H9 (cell line): Measurements from ENCODE around the gene GHITM. TPM values are rescaled to one million over a fixed set of nuclear protein-coding genes. Genes with fewer than 3 reads are reported as not detected.
"Not testable (repeated sequence)": the region's sequence is repeated elsewhere in the genome, so short reads cannot be mapped to it uniquely, and the experiment has no call there.

Source experiments
- DNase-seq: peaks from one replicate; pipeline ENCODE4 v3.0.0-alpha.2; 2017
- H2AFZ ChIP-seq: one replicate; pipeline ENCODE4 v1.6.1; 2013; ENCODE audit warnings: mild to moderate bottlenecking, low read length, control low read depth, moderate library complexity
- H2AK5ac ChIP-seq: 2 replicates; pipeline ENCODE4 v1.6.1; 2013; ENCODE audit warnings: low read length, control low read depth, mixed read lengths; ENCODE audit not compliant: insufficient read length
- H2BK120ac ChIP-seq: one replicate; pipeline ENCODE4 v1.6.1; 2013; ENCODE audit warnings: low read depth, mild to moderate bottlenecking, low read length, control low read depth, inconsistent platforms; ENCODE audit not compliant: poor library complexity, severe bottlenecking
- H2BK12ac ChIP-seq: 2 replicates; pipeline ENCODE4 v1.6.1; 2013; ENCODE audit warnings: low read length, control low read depth, mixed read lengths, low read depth; ENCODE audit not compliant: insufficient read length
- H2BK15ac ChIP-seq: 2 replicates; pipeline ENCODE4 v1.6.1; 2013; ENCODE audit warnings: low read depth, low read length, control low read depth
- H2BK20ac ChIP-seq: one replicate; pipeline ENCODE4 v1.6.1; 2013; ENCODE audit warnings: low read depth, mild to moderate bottlenecking, low read length, control low read depth, inconsistent platforms; ENCODE audit not compliant: poor library complexity, severe bottlenecking
- H2BK5ac ChIP-seq: 2 replicates; pipeline ENCODE4 v1.6.1; 2013; ENCODE audit warnings: low read length, control low read depth, mixed read lengths; ENCODE audit not compliant: insufficient read length
- H3K14ac ChIP-seq: 2 replicates; pipeline ENCODE4 v1.6.1; 2013; ENCODE audit warnings: low read length, control low read depth; ENCODE audit not compliant: insufficient read depth
- H3K18ac ChIP-seq: 2 replicates; pipeline ENCODE4 v1.6.1; 2013; ENCODE audit warnings: low read depth, mild to moderate bottlenecking, mixed read lengths, low read length, control low read depth; ENCODE audit not compliant: insufficient read length
- H3K23ac ChIP-seq: 2 replicates; pipeline ENCODE4 v1.6.1; 2013; ENCODE audit warnings: low read length, control low read depth, mixed read lengths, low read depth; ENCODE audit not compliant: insufficient read length
- H3K23me2 ChIP-seq: 2 replicates; pipeline ENCODE4 v1.6.1; 2013; ENCODE audit warnings: low read depth, mild to moderate bottlenecking, mixed read lengths, low read length, control low read depth; ENCODE audit not compliant: insufficient read length, poor library complexity, severe bottlenecking
- H3K27ac ChIP-seq: 2 replicates; pipeline ENCODE4 v1.5.1; 2013; ENCODE audit warnings: low read length, control low read depth, mixed read lengths, low read depth; ENCODE audit not compliant: insufficient read length
- H3K27me3 ChIP-seq: 2 replicates; pipeline ENCODE4 v1.6.1; 2013; ENCODE audit warnings: low read length, control low read depth, inconsistent platforms; ENCODE audit not compliant: insufficient read depth
- H3K4ac ChIP-seq: 2 replicates; pipeline ENCODE4 v1.6.1; 2013; ENCODE audit warnings: low read depth, mild to moderate bottlenecking, control low read depth, inconsistent platforms, low read length, moderate library complexity
- H3K4me1 ChIP-seq: 2 replicates; pipeline ENCODE4 v1.6.1; 2013; ENCODE audit warnings: low read length, control low read depth, inconsistent platforms; ENCODE audit not compliant: insufficient read depth
- H3K4me2 ChIP-seq: 2 replicates; pipeline ENCODE4 v1.6.1; 2013; ENCODE audit warnings: low read length, control low read depth, mixed read lengths; ENCODE audit not compliant: insufficient read length, insufficient read depth
- H3K56ac ChIP-seq: 2 replicates; pipeline ENCODE4 v1.6.1; 2013; ENCODE audit warnings: low read depth, mild to moderate bottlenecking, mixed read lengths, low read length, control low read depth; ENCODE audit not compliant: insufficient read length
- H3K79me1 ChIP-seq: 2 replicates; pipeline ENCODE4 v1.6.1; 2013; ENCODE audit warnings: low read depth, mild to moderate bottlenecking, moderate library complexity, low read length, control low read depth, inconsistent platforms; ENCODE audit not compliant: insufficient read depth, poor library complexity, severe bottlenecking
- H3K79me2 ChIP-seq: 2 replicates; pipeline ENCODE4 v1.6.1; 2013; ENCODE audit warnings: low read length, control low read depth, inconsistent platforms; ENCODE audit not compliant: insufficient read depth
- H3K9ac ChIP-seq: 2 replicates; pipeline ENCODE4 v1.6.1; 2013; ENCODE audit warnings: low read length, control low read depth, mixed read lengths; ENCODE audit not compliant: insufficient read length; ENCODE audit errors: extremely low read depth
- H3K9me3 ChIP-seq: one replicate; pipeline ENCODE4 v1.6.1; 2013; ENCODE audit warnings: low read depth, low read length, inconsistent platforms; ENCODE audit not compliant: control insufficient read depth
- H3T11ph ChIP-seq: one replicate; pipeline ENCODE4 v1.6.1; 2013; ENCODE audit warnings: mild to moderate bottlenecking, low read length, control low read depth, inconsistent platforms
- H4K20me1 ChIP-seq: one replicate; pipeline ENCODE4 v1.6.1; 2013; ENCODE audit not compliant: control insufficient read depth, insufficient read length, insufficient read depth
- H4K5ac ChIP-seq: 2 replicates; pipeline ENCODE4 v1.6.1; 2013; ENCODE audit warnings: low read depth, mild to moderate bottlenecking, mixed read lengths, low read length, control low read depth; ENCODE audit not compliant: insufficient read length
- H4K8ac ChIP-seq: replicated peaks from 2 replicates; pipeline ENCODE4 v1.6.1; 2013; ENCODE audit warnings: low read length, control low read depth, mixed read lengths, low read depth; ENCODE audit not compliant: insufficient read length
- H4K91ac ChIP-seq: 2 replicates; pipeline ENCODE4 v1.6.1; 2013; ENCODE audit warnings: low read depth, mild to moderate bottlenecking, moderate library complexity, mixed read lengths, low read length, control low read depth; ENCODE audit not compliant: insufficient read length
- H3K27ac Mint-ChIP-seq, 3 experiments: 2 replicates in 2 of 3; 3 replicates in 1 of 3; pipeline ENCODE4 v1.8.0; 2020 to 2021; ENCODE audit warnings: mixed read lengths in 3 of 3, mild to moderate bottlenecking in 1 of 3, moderate library complexity in 1 of 3
- H3K27me3 Mint-ChIP-seq: 2 replicates; pipeline ENCODE4 v1.8.0; 2021; ENCODE audit warnings: low read depth, mild to moderate bottlenecking, moderate library complexity, mixed read lengths
- H3K36me3 Mint-ChIP-seq, 3 experiments: 2 replicates in 2 of 3; 3 replicates in 1 of 3; pipeline ENCODE4 v1.8.0; 2020 to 2021; ENCODE audit warnings: low read depth in 3 of 3, mixed read lengths in 3 of 3; ENCODE audit not compliant: insufficient read depth in 1 of 3
- H3K4me1 Mint-ChIP-seq, 2 experiments: 2 replicates each; pipeline ENCODE4 v1.8.0; 2020; ENCODE audit warnings: mixed read lengths in 2 of 2
- H3K4me3 Mint-ChIP-seq, 2 experiments: 2 replicates in 1 of 2; 3 replicates in 1 of 2; pipeline ENCODE4 v1.8.0; 2020 to 2021; ENCODE audit warnings: mild to moderate bottlenecking in 2 of 2, mixed read lengths in 2 of 2, moderate library complexity in 1 of 2
- H3K9me3 Mint-ChIP-seq, 2 experiments: 2 replicates in 1 of 2; 3 replicates in 1 of 2; pipeline ENCODE4 v1.8.0; 2020; ENCODE audit warnings: mild to moderate bottlenecking in 2 of 2, mixed read lengths in 2 of 2, moderate library complexity in 1 of 2
- WGBS: extraction: QIAGEN DNeasy Blood & Tissue Kit; methylation state at CpG from one replicate; pipeline ENCODE4 v1.1.7; 2013; ENCODE audit warnings: missing lambda C conversion rate, low lambda C conversion rate, mixed read lengths; ENCODE audit not compliant: insufficient read length; ENCODE audit errors: extremely low coverage; 5-methylcytosine and 5-hydroxymethylcytosine counted together
- total RNA-seq: library from RNA; stranded (reverse); gene quantifications from 2 replicates; pipeline ENCODE4 v1.2.1, GENCODE V29; 2021

Gene GHITM
- total RNA-seq, 1 experiment from 2014 or later = 95.6 TPM

- not testable (repeated sequence) for H3K23ac ChIP-seq, H2AFZ ChIP-seq, H3K79me1 ChIP-seq, H3K4ac ChIP-seq, H3K79me2 ChIP-seq, H3K27me3 ChIP-seq, H2AK5ac ChIP-seq, H2BK20ac ChIP-seq, H4K5ac ChIP-seq, H3K9ac ChIP-seq, H3K4me2 ChIP-seq, H3K9me3 Mint-ChIP-seq, H2BK5ac ChIP-seq, H4K91ac ChIP-seq, H3T11ph ChIP-seq, DNase-seq, H2BK15ac ChIP-seq, H3K9me3 ChIP-seq, H3K18ac ChIP-seq, H3K27ac ChIP-seq, H4K8ac ChIP-seq, H3K36me3 Mint-ChIP-seq, H2BK120ac ChIP-seq, H3K4me1 Mint-ChIP-seq, H3K4me1 ChIP-seq, H3K27me3 Mint-ChIP-seq, H3K4me3 Mint-ChIP-seq, H3K56ac ChIP-seq, H3K14ac ChIP-seq, H4K20me1 ChIP-seq, H3K23me2 ChIP-seq, H2BK12ac ChIP-seq
- peak overlapping the region in 1 of 3 experiments; percentile 15; a peak in 1 of 7 replicates for H3K27ac Mint-ChIP-seq
- WGBS = no CpG with 5 or more reads among the region's 21 CpGs
These were observed 32.6 kb downstream of the GHITM start for GRCh38 chr10:84171700-84172466.
